Renal pelvis (tissue), 4 donors: ENCODE data around the gene RPS5. TPM values are rescaled to one million over a fixed set of nuclear protein-coding genes. Genes with fewer than 3 reads are reported as not detected.
"Not testable (repeated sequence)": the region's sequence is repeated elsewhere in the genome, so short reads cannot be mapped to it uniquely, and the experiment has no call there.

Source experiments
- DNase-seq: peaks from one replicate; pipeline ENCODE4 v3.0.0-alpha.2; 2013
- polyA plus RNA-seq, 3 donors: library from polyadenylated mRNA; unstranded; fragments of 120-200 nt; gene quantifications; one replicate each; pipeline ENCODE4 v1.2.1, GENCODE V29; 2013; ENCODE audit not compliant: insufficient read length in 3 of 3

RPS5 gene
- polyA plus RNA-seq, 3 donors = 960 to 1,160 (median 1,095) TPM

DNA sequence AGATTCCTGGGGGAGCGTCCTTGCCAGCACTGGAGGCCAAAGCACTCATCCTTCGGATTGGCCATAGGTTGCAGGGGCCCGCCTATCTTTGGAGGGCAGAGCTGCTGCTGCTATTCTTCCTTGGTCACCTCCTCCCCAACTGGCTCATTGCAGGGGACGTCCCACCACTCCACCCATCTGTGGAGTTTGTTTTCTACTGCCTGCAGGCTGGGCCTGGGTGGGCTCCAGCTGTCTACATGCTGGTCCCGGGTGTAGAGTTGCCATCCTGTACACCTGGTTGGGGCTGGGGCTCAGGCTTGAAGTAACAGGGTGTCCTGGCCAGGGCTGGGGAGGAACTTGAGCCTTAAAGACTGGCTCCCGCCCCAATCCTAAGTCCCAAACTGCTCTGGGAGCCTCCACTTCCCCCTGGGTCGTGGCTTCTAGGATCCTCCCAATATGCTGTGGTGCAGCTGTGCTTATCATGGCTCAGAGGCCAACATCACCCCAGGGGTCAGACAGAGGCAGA is 10.5 kb downstream of the RPS5 start:
- no peak for DNase-seq

DNA sequence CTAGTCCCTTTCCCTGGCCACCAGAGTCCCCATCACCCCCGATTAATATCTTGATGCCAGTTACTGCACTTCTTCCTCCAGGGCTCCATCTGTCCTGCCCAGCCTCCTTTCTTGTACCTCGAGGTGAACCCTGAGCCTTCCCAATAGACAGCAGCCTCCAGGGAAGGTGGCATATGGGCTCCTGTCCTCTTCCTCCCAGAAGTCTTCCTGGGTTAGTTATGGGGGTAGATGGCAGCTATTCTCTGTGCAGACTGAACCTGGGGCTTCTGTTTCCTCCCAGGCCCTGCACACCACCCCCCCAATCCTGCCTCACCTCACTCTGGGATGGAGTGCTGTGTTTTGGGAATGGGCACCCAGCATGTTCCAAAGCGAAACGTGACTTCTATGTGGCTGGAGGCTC is 11.0 kb downstream of the RPS5 start:
- no peak for DNase-seq

GRCh38 chr19:58398545-58398944 is 11.5 kb downstream of the RPS5 start:
- DNase-seq = no peak

DNA sequence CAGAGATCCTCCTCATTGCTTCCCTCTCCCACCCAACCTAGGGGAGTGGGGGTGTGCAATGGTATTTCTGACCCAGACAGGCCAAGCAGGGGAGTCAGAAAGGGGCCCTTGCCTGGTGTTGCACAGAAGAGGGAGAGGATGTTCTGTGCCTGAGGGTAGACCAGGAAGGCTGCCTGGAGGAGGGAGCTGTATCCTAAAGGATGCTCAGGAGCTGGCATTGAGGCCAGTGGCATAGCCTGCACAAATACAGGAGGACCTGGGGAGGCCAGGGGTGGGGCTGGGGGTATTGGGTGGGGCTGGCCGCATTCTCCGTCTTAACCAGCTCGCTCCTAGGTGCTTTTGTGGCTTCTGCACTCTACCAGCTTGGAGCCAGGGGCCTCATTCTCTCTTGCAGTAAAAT is 12.8 kb downstream of the RPS5 start:
- no peak for DNase-seq

DNA sequence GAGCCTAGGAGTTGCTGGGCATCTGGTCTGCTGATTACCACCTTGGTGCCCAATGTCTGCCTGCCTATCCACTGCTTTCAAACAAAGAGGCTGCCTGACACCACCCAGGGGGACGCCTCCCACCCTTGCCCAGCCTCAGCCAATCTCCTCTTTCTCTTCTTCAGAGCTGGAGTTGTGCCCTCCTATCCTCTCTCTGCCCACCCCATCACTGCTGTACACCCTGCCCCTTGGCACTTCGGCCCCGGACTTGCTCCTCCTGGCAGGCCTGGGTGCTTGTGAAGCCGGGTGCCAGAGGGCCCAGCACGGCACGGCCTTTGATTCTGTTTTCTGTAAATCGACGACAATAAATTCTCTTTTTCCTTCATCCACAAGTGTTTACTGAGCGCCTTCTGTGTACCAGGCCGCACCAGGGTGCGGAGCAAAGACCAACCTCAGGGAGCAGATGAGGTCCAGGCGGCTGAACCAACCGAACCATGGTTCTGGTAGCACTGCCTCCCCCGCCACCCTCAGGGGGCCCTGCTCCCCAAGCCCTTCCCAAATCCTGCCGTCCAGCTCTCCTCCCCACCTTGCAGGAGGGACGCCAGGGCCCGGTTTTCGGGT is 13.3 kb downstream of the RPS5 start:
- DNase-seq = no peak

- peak; percentile 99 for DNase-seq
Observed at GRCh38 chr19:58400916-58401839, 14.1 kb downstream of the RPS5 start.

- no peak for DNase-seq
Observed at GRCh38 chr19:58401840-58402421, 14.9 kb downstream of the RPS5 start.

GRCh38 chr19:58403920-58404478 is 16.9 kb downstream of the RPS5 start:
- not testable (repeated sequence) for DNase-seq

DNA sequence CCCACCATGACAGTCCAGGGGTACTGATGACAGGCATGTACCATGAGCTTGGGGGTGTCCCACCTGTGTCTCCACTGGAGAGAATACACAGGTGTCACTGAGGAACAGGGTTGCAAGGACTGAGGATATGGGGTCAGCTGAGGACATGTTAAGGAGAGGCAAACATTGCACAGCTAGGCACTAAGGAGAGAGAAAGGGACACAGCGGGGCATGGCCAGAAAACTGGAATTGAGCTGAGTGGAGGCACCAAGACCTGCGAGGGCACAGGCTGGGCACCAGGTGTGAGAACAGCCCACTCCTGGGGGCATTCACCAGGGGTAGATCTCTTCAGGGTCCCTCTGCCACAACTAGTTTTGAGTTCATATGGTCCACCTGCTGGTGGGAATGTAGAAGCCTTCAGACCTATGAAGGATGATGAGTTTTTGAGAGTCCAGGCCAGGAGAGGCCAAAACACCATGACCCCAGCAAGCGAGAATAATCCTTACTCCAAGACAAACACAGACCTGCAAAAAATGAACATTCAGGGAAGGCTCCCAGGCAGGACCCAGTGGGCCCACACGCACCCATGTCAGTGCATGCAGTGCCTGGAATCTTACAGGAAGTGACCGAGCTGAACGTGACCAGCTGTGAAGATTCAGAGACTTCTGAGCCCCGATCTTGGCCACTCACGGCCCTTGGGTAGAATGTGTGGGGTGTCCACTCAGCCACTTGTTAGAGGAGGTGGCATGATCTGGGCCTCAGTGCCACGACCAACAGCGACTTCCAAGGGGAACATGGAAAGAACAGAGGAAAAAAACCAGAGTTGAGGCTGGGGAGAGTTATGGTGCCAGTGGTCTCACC is 20.0 kb downstream of the RPS5 start:
- DNase-seq = no peak

- no peak for DNase-seq
Observed at GRCh38 chr19:58407658-58408151, 20.6 kb downstream of the RPS5 start.

GRCh38 chr19:58408152-58409009 is 21.3 kb downstream of the RPS5 start, which contains the start of gene ZNF584:
TSS of gene ZNF584 (plus strand) at chr19:58408649. CDS start at chr19:58409148, 499 bp downstream.
- peak; percentile 97 for DNase-seq

GRCh38 chr19:58409010-58409790 is 22.1 kb downstream of the RPS5 start:
- DNase-seq = no peak

- DNase-seq = no peak
Observed at GRCh38 chr19:58416604-58417003, 29.5 kb downstream of the RPS5 start.

- no peak for DNase-seq
Observed at GRCh38 chr19:58417071-58417470, 30.0 kb downstream of the RPS5 start.

- DNase-seq = no peak
Observed at GRCh38 chr19:58428617-58429016, 41.5 kb downstream of the RPS5 start.

GRCh38 chr19:58429745-58430144 is 42.7 kb downstream of the RPS5 start:
- no peak for DNase-seq

- no peak for DNase-seq
Observed at GRCh38 chr19:58434217-58434616, 47.1 kb downstream of the RPS5 start.

DNA sequence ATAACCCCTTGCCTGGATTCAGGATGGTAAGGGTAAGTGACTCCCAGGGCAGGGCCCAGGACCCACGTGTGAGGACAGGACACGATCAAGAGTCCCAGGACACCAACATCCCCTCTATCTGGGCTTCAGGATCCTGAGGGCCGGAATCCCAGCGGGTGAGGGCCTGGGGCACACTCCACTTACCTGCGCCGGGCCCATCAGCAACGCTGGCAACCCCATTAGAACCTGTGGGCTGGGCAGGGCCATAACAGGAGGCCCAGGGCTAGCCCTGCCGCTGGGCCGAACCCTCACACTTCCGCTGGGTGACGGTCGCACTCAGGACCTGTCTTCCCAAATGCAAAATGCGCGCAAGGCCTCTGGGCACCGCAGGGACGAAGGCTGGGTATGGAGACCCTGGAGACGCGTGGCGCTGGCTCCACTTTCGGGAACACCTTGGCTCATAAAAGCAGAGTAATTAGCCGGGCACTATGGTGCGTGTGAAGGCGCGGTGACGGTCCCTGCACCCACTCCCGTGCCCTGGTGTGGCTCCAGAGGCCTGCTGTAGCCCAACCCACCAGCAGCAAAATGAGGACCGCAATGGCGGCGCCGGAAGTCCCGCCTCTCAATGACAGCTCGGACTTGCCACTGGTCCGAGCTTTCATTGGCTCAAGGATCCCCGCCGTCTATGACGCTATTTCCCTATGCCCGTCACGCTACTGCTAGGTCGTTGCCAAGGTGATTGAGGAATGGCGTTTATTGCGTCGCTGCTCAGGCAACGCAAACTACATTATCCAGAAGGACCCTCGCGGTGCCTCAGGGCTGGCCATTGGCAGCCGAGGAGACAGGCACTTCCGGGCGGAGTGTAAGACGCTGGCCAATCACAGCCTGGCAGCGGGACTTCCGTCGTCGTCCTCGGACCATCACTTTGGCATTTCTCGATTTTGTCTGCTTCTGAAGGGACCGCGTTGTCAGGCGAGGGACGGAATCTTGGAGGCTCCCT is 52.8 kb downstream of the RPS5 start, which contains the start of gene ZNF132:
ZNF132 (minus strand) TSS at position 578 of the 979 bp plus-strand sequence; CDS start at position 246, 332 bp downstream.
- DNase-seq = peak; percentile 100
